Renal pelvis (tissue), 12 donors: ENCODE measurements around the gene PMEPA1. TPM values are rescaled to one million over a fixed set of nuclear protein-coding genes. Genes with fewer than 3 reads are reported as not detected.

ENCODE experiments used
- DNase-seq: peaks from one replicate; pipeline ENCODE4 v3.0.0-alpha.2; 2013
- long read RNA-seq, 16 experiments: transcript quantifications; one replicate each; lab custom pipeline, GENCODE V29; 2026
- polyA plus RNA-seq, 3 donors: library from polyadenylated mRNA; unstranded; fragments of 120-200 nt; gene quantifications; one replicate each; pipeline ENCODE4 v1.2.1, GENCODE V29; 2013; ENCODE audit not compliant: insufficient read length in 3 of 3

Gene PMEPA1
- polyA plus RNA-seq = 10 to 100 TPM; 16.2 to 21.7 (median 18.0) TPM
- long read RNA-seq, donor 1, full-length matches to known transcripts = 10 of 10 reads
- long read RNA-seq, donor 1, partial matches to known transcripts = 0 of 10 reads
- long read RNA-seq, donor 1, other reads (novel, unspliced or antisense) = 0 of 10 reads
- long read RNA-seq, donor 2, full-length matches to known transcripts = 7 of 7 reads
- long read RNA-seq, donor 2, partial matches to known transcripts = 0 of 7 reads
- long read RNA-seq, donor 2, other reads (novel, unspliced or antisense) = 0 of 7 reads
- long read RNA-seq, donor 3, full-length matches to known transcripts = 11 of 11 reads
- long read RNA-seq, donor 3, partial matches to known transcripts = 0 of 11 reads
- long read RNA-seq, donor 3, other reads (novel, unspliced or antisense) = 0 of 11 reads
- long read RNA-seq, donor 4, full-length matches to known transcripts = 14 of 14 reads
- long read RNA-seq, donor 4, partial matches to known transcripts = 0 of 14 reads
- long read RNA-seq, donor 4, other reads (novel, unspliced or antisense) = 0 of 14 reads
- long read RNA-seq, donor 5, full-length matches to known transcripts = 2 of 2 reads
- long read RNA-seq, donor 5, partial matches to known transcripts = 0 of 2 reads
- long read RNA-seq, donor 5, other reads (novel, unspliced or antisense) = 0 of 2 reads
- long read RNA-seq, donor 6, full-length matches to known transcripts = 7 of 7 reads
- long read RNA-seq, donor 6, partial matches to known transcripts = 0 of 7 reads
- long read RNA-seq, donor 6, other reads (novel, unspliced or antisense) = 0 of 7 reads
- long read RNA-seq, donor 7, full-length matches to known transcripts = 19 of 24 reads
- long read RNA-seq, donor 7, partial matches to known transcripts = 5 of 24 reads
- long read RNA-seq, donor 7, other reads (novel, unspliced or antisense) = 0 of 24 reads
- long read RNA-seq, donor 8, full-length matches to known transcripts = 13 of 13 reads
- long read RNA-seq, donor 8, partial matches to known transcripts = 0 of 13 reads
- long read RNA-seq, donor 8, other reads (novel, unspliced or antisense) = 0 of 13 reads
- long read RNA-seq, donor 9, full-length matches to known transcripts = 13 of 13 reads
- long read RNA-seq, donor 9, partial matches to known transcripts = 0 of 13 reads
- long read RNA-seq, donor 9, other reads (novel, unspliced or antisense) = 0 of 13 reads
- long read RNA-seq, donor 10, full-length matches to known transcripts = 5 of 5 reads
- long read RNA-seq, donor 10, partial matches to known transcripts = 0 of 5 reads
- long read RNA-seq, donor 10, other reads (novel, unspliced or antisense) = 0 of 5 reads
- long read RNA-seq, donor 11, full-length matches to known transcripts = 11 of 11 reads
- long read RNA-seq, donor 11, partial matches to known transcripts = 0 of 11 reads
- long read RNA-seq, donor 11, other reads (novel, unspliced or antisense) = 0 of 11 reads
- long read RNA-seq, donor 12, full-length matches to known transcripts = 16 of 16 reads
- long read RNA-seq, donor 12, partial matches to known transcripts = 0 of 16 reads
- long read RNA-seq, donor 12, other reads (novel, unspliced or antisense) = 0 of 16 reads
- long read RNA-seq, donor 13, full-length matches to known transcripts = 7 of 7 reads
- long read RNA-seq, donor 13, partial matches to known transcripts = 0 of 7 reads
- long read RNA-seq, donor 13, other reads (novel, unspliced or antisense) = 0 of 7 reads
- long read RNA-seq, donor 14, full-length matches to known transcripts = 18 of 18 reads
- long read RNA-seq, donor 14, partial matches to known transcripts = 0 of 18 reads
- long read RNA-seq, donor 14, other reads (novel, unspliced or antisense) = 0 of 18 reads
- long read RNA-seq, donor 15, full-length matches to known transcripts = 14 of 14 reads
- long read RNA-seq, donor 15, partial matches to known transcripts = 0 of 14 reads
- long read RNA-seq, donor 15, other reads (novel, unspliced or antisense) = 0 of 14 reads
- long read RNA-seq, donor 16, full-length matches to known transcripts = 12 of 12 reads
- long read RNA-seq, donor 16, partial matches to known transcripts = 0 of 12 reads
- long read RNA-seq, donor 16, other reads (novel, unspliced or antisense) = 0 of 12 reads

- peak; percentile 96 for DNase-seq
Measured at GRCh38 chr20:57709823-57710799, at the start of gene PMEPA1. Gene PMEPA1 (minus strand): TSS chr20:57710015. CDS start chr20:57709582, 433 bp downstream.

- no peak for DNase-seq
Measured at GRCh38 chr20:57757767-57758166, 48.0 kb upstream of the PMEPA1 start.

- DNase-seq = no peak
Measured at GRCh38 chr20:57756921-57757320, 47.1 kb upstream of the PMEPA1 start.

GRCh38 chr20:57756213-57756612, 46.4 kb upstream of the PMEPA1 start:
- no peak for DNase-seq

- DNase-seq = no peak
Measured at GRCh38 chr20:57755609-57756008, 45.8 kb upstream of the PMEPA1 start.

- no peak for DNase-seq
Measured at GRCh38 chr20:57754190-57754589, 44.4 kb upstream of the PMEPA1 start.

- no peak for DNase-seq
Measured at GRCh38 chr20:57753332-57754164, 43.7 kb upstream of the PMEPA1 start.

- no peak for DNase-seq
Measured at GRCh38 chr20:57751411-57751810, 41.6 kb upstream of the PMEPA1 start.

- no peak for DNase-seq
Measured at GRCh38 chr20:57749869-57750268, 40.1 kb upstream of the PMEPA1 start.

GRCh38 chr20:57749131-57749690, 39.4 kb upstream of the PMEPA1 start:
- DNase-seq = no peak

GRCh38 chr20:57748601-57749130, 38.9 kb upstream of the PMEPA1 start:
- peak; percentile 40 for DNase-seq

- DNase-seq = no peak
Measured at GRCh38 chr20:57747861-57748481, 38.2 kb upstream of the PMEPA1 start.

- no peak for DNase-seq
Measured at GRCh38 chr20:57746832-57747404, 37.1 kb upstream of the PMEPA1 start.

GRCh38 chr20:57746201-57746600, 36.4 kb upstream of the PMEPA1 start:
- no peak for DNase-seq

- no peak for DNase-seq
Measured at GRCh38 chr20:57744206-57744605, 34.4 kb upstream of the PMEPA1 start.

- DNase-seq = no peak
Measured at GRCh38 chr20:57743450-57744095, 33.8 kb upstream of the PMEPA1 start.
